ENCODE measurements around the gene NFKBIA. TPM values are rescaled to one million over a fixed set of nuclear protein-coding genes. Genes with fewer than 3 reads are reported as not detected.

NFKBIA gene
- polyA plus RNA-seq, 4 donors = 49.8 to 70.1 (median 62.0) TPM

Other genes with a start within 250 kb of the NFKBIA start
- 100 to 1,000 TPM; 151 to 199 (median 178) TPM for gene PSMA6, start 112.4 kb downstream of the NFKBIA start, polyA plus RNA-seq (ENCODE audit: insufficient read length in 4 of 4)
- gene INSM2, start 129.4 kb upstream of the NFKBIA start, polyA plus RNA-seq (ENCODE audit: insufficient read length in 4 of 4) = not detected

All from left renal cortex interstitium (tissue), 4 donors.